DND-41 (cell line): Measurements from ENCODE around the gene PJA1.

ENCODE experiments used
- ATAC-seq: fragments of 200-7000 bp; cut with Tn5 transposase; 3 replicates; pipeline ENCODE4 v1.9.1; 2021; ENCODE audit warnings: low read depth; ENCODE audit not compliant: insufficient read depth
- DNase-seq: peaks from one replicate; pipeline ENCODE4 v3.0.0-alpha.2; 2020
- H2AFZ ChIP-seq: 2 replicates; pipeline ENCODE4 v1.6.0; 2012; ENCODE audit warnings: low read depth, low read length
- H3K27ac ChIP-seq: 2 replicates; pipeline ENCODE4 v1.5.1; 2012; ENCODE audit warnings: low read length, inconsistent platforms
- H3K27me3 ChIP-seq: fragments of 200-600 bp; sonication (generic); 2 replicates; pipeline ENCODE4 v1.6.0; 2012; ENCODE audit warnings: low read length, mild to moderate bottlenecking, inconsistent platforms; ENCODE audit not compliant: insufficient read depth, poor library complexity
- H3K36me3 ChIP-seq: 2 replicates; pipeline ENCODE4 v1.5.1; 2012; ENCODE audit warnings: low read length, inconsistent platforms; ENCODE audit not compliant: insufficient read depth
- H3K4me1 ChIP-seq: 2 replicates; pipeline ENCODE4 v1.5.1; 2012; ENCODE audit warnings: mild to moderate bottlenecking, low read length; ENCODE audit not compliant: insufficient read depth
- H3K4me2 ChIP-seq: 2 replicates; pipeline ENCODE4 v1.6.0; 2012; ENCODE audit warnings: mild to moderate bottlenecking, moderate library complexity, low read length, inconsistent platforms; ENCODE audit not compliant: insufficient read depth
- H3K4me3 ChIP-seq, 2 experiments: fragments of 200-600 bp in 1 of 2; shearing (Covaris generic) in 1 of 2; 2 replicates each; pipeline ENCODE4 v1.5.1; 2012 to 2016; ENCODE audit warnings: inconsistent platforms in 2 of 2, low read length in 2 of 2, mild to moderate bottlenecking in 2 of 2, low read depth in 1 of 2, moderate library complexity in 1 of 2
- H3K79me2 ChIP-seq: 2 replicates; pipeline ENCODE4 v1.6.0; 2012; ENCODE audit warnings: low read length, inconsistent platforms; ENCODE audit not compliant: insufficient read depth
- H3K9ac ChIP-seq: 2 replicates; pipeline ENCODE4 v1.6.0; 2012; ENCODE audit warnings: low read depth, mild to moderate bottlenecking, inconsistent platforms, low read length, moderate library complexity
- H3K9me3 ChIP-seq: 2 replicates; pipeline ENCODE4 v1.5.1; 2012; ENCODE audit warnings: low read length, moderate library complexity, mild to moderate bottlenecking, inconsistent platforms; ENCODE audit not compliant: insufficient read depth, severe bottlenecking
- H4K20me1 ChIP-seq: 2 replicates; pipeline ENCODE4 v1.6.0; 2012; ENCODE audit warnings: low read length; ENCODE audit not compliant: insufficient read depth
- CTCF ChIP-seq: IDR thresholded peaks from 2 replicates; pipeline ENCODE4 v1.5.1; 2012; ENCODE audit warnings: borderline replicate concordance, low read length, moderate library complexity, mild to moderate bottlenecking; ENCODE audit not compliant: poor library complexity, severe bottlenecking; ENCODE audit errors: extremely low read depth
- EZH2 ChIP-seq: IDR thresholded peaks from 3 replicates; pipeline ENCODE4 v1.6.1; 2012; ENCODE audit warnings: borderline replicate concordance, low read depth, mild to moderate bottlenecking, moderate library complexity, low read length, inconsistent platforms; ENCODE audit not compliant: severe bottlenecking

The PJA1 gene

GRCh38 chrX:69140837-69141236 lies 24.4 kb downstream of the PJA1 start:
- H3K4me1 ChIP-seq = no peaks in the 10 kb centered on the region
- no peak overlapping the region for H3K27ac ChIP-seq
- H3K4me2 ChIP-seq = no peak overlapping the region
- no peaks in the 10 kb centered on the region for H3K9me3 ChIP-seq
- H3K27me3 ChIP-seq = no peaks in the 10 kb centered on the region
- H3K9ac ChIP-seq = no peak overlapping the region
- H4K20me1 ChIP-seq = no peaks in the 10 kb centered on the region
- no peak overlapping the region for H2AFZ ChIP-seq
- no peak overlapping the region for H3K4me3 ChIP-seq
- H3K79me2 ChIP-seq = no peaks in the 10 kb centered on the region
- ATAC-seq = no peak
- DNase-seq = no peak
- H3K36me3 ChIP-seq = no peaks in the 10 kb centered on the region
- no peak for TF ChIP-seq CTCF
- no peak for TF ChIP-seq EZH2

- Histone ChIP-seq H3K4me3 (no peak overlapping the region), H3K36me3 (no peaks in the 10 kb centered on the region), H3K27me3 (no peaks in the 10 kb centered on the region), H3K27ac (no peak overlapping the region), H3K79me2 (no peaks in the 10 kb centered on the region), H3K4me1 (no peaks in the 10 kb centered on the region), H4K20me1 (no peaks in the 10 kb centered on the region), H3K4me2 (no peak overlapping the region), H3K9ac (no peak overlapping the region), H3K9me3 (no peaks in the 10 kb centered on the region), H2AFZ (no peak overlapping the region)
- TF ChIP-seq EZH2 (no peak), CTCF (no peak)
- DNase-seq = no peak
- ATAC-seq = no peak
Observed at GRCh38 chrX:69139516-69139915, 25.7 kb downstream of the PJA1 start.

GRCh38 chrX:69138512-69138911 lies 26.7 kb downstream of the PJA1 start:
- DNase-seq (no peak), ATAC-seq (no peak)
- Histone ChIP-seq H3K4me2 (no peak overlapping the region), H3K27ac (no peak overlapping the region), H3K9me3 (no peaks in the 10 kb centered on the region), H3K27me3 (no peaks in the 10 kb centered on the region), H3K79me2 (no peaks in the 10 kb centered on the region), H3K4me1 (no peaks in the 10 kb centered on the region), H2AFZ (no peak overlapping the region), H3K4me3 (no peak overlapping the region), H4K20me1 (no peaks in the 10 kb centered on the region), H3K9ac (no peak overlapping the region), H3K36me3 (no peaks in the 10 kb centered on the region)
- TF ChIP-seq EZH2 = no peak
- TF ChIP-seq CTCF = no peak

- Histone ChIP-seq H3K4me2 (no peak overlapping the region), H3K9me3 (no peaks in the 10 kb centered on the region), H2AFZ (no peak overlapping the region), H3K79me2 (no peaks in the 10 kb centered on the region), H3K9ac (no peak overlapping the region), H3K27me3 (no peaks in the 10 kb centered on the region), H3K4me1 (no peaks in the 10 kb centered on the region), H3K27ac (no peak overlapping the region), H3K4me3 (no peak overlapping the region), H4K20me1 (no peaks in the 10 kb centered on the region), H3K36me3 (no peaks in the 10 kb centered on the region)
- TF ChIP-seq CTCF = no peak
- no peak for TF ChIP-seq EZH2
- ATAC-seq (no peak), DNase-seq (no peak)
Observed at GRCh38 chrX:69138118-69138390, 27.2 kb downstream of the PJA1 start.
